ENCODE results near the gene BBS5.

BBS5 gene

GRCh38 chr2:169479257-169480078, at the start of gene BBS5 (continued):
- TF ChIP-seq PATZ1 (tag by site-specific recombination; IDR thresholded peaks at IDR 0.05) (peak; percentile 34; the same call in 1 of the 2 replicates), TSHZ1 (tag by site-specific recombination; IDR thresholded peaks at IDR 0.05; ENCODE audit: borderline replicate concordance) (no peak), CTCF (tag by site-specific recombination; IDR thresholded peaks at IDR 0.05) (peak; percentile 96), ZNF747 (tag by site-specific recombination; IDR thresholded peaks at IDR 0.05) (no peak), ZNF664 (tag by site-specific recombination; IDR thresholded peaks at IDR 0.05) (no peak), TRIM28 (IDR thresholded peaks at IDR 0.05; ENCODE audit: borderline replicate concordance, low read length) (peak; percentile 93), ZBTB10 (tag by site-specific recombination; IDR thresholded peaks at IDR 0.05) (no peak), SCRT1 (tag by site-specific recombination; IDR thresholded peaks at IDR 0.05; ENCODE audit: borderline replicate concordance) (no peak), PRDM10 (tag by site-specific recombination; IDR thresholded peaks at IDR 0.05) (peak; percentile 15; the same call in 1 of the 2 replicates), ZNF19 (tag by site-specific recombination; IDR thresholded peaks at IDR 0.05; ENCODE audit: low read depth) (no peak), ZFP37 (tag by site-specific recombination; IDR thresholded peaks at IDR 0.05) (peak; percentile 58)
